ENCODE results near the gene HTR2A.
A peak's percentile ranks its signal among the peaks of the same experiment; 100 is the strongest.

Gene HTR2A

GRCh38 chr13:46834657-46835056 is 62.2 kb downstream of the HTR2A start:
- Histone ChIP-seq H3K27me3 (replicated peaks; ENCODE audit: insufficient read depth, low read length) (no peaks in the 10 kb centered on the region), H3K9me3 (replicated peaks; ENCODE audit: insufficient read depth, low read length) (no peaks in the 10 kb centered on the region), H2AFZ (ENCODE audit: low read length) (no peak overlapping the region), H3K27ac (ENCODE audit: low read length) (no peak overlapping the region), H3K79me2 (ENCODE audit: low read length) (no peaks in the 10 kb centered on the region), H4K20me1 (ENCODE audit: insufficient read depth, low read length) (no peaks in the 10 kb centered on the region), H3K4me2 (ENCODE audit: low read depth, low read length) (no peak overlapping the region), H3F3A (ENCODE audit: insufficient read depth, low read length) (no peaks in the 10 kb centered on the region), H3K36me3 (replicated peaks; ENCODE audit: insufficient read depth, low read length) (no peaks in the 10 kb centered on the region), H3K4me3 (ENCODE audit: low read length) (no peak overlapping the region), H3K9ac (ENCODE audit: low read length) (no peak overlapping the region), H3K9me2 (replicated peaks; ENCODE audit: insufficient read depth, low read length) (no peaks in the 10 kb centered on the region), H3K4me1 (ENCODE audit: low read length) (no peaks in the 10 kb centered on the region)
- TF ChIP-seq EZH2 (optimal IDR thresholded peaks at IDR 0.05; ENCODE audit: low read depth, low read length), result no peak
- TF ChIP-seq CTCF (IDR thresholded peaks at IDR 0.05; ENCODE audit: low read length), result no peak
- no peak for TF ChIP-seq EZH2phosphoT487 (IDR thresholded peaks at IDR 0.05; ENCODE audit: low read length)
- DNase-seq, result no peak

DNA sequence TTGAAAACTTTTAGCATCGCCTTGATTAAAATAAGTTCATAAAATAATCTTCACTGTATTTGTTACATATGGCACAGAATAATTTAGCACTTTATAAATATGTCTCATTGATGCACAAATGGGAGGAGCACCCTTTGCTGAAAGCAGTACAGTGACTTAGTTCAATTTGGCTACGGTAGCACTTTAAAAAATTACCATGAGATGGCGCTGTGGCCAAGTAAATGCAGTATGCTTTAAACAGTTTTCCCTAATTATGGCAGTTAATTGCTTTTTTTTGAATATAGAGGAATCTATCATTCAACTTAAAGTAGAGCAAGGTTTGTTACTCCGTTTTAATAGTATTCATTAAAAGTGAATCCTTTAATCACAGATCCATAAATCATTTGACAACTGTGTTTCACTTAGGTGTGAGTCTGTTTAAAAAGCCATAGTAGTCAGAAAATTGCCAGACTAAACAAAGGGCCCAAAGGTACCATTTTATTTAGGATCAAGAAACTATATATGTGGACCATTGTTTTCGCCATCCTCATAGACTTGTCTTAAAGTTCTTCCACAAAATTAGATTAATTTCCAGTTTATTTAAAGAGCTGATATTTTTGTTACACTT is 65.2 kb downstream of the HTR2A start:
- peak; percentile 21 for DNase-seq
- no peak overlapping the region for H3K4me3 ChIP-seq (ENCODE audit: low read length)
- no peak overlapping the region for H3K27ac ChIP-seq (ENCODE audit: low read length)
- no peak overlapping the region for H2AFZ ChIP-seq (ENCODE audit: low read length)
- H3K9ac ChIP-seq (ENCODE audit: low read length), result no peak overlapping the region
- no peaks in the 10 kb centered on the region for H3K27me3 ChIP-seq (replicated peaks; ENCODE audit: insufficient read depth, low read length)
- no peaks in the 10 kb centered on the region for H3K4me1 ChIP-seq (ENCODE audit: low read length)
- H3F3A ChIP-seq (ENCODE audit: insufficient read depth, low read length), result no peaks in the 10 kb centered on the region
- H3K79me2 ChIP-seq (ENCODE audit: low read length), result no peaks in the 10 kb centered on the region
- no peaks in the 10 kb centered on the region for H3K36me3 ChIP-seq (replicated peaks; ENCODE audit: insufficient read depth, low read length)
- H3K9me3 ChIP-seq (replicated peaks; ENCODE audit: insufficient read depth, low read length), result no peaks in the 10 kb centered on the region
- peak; percentile 59 for TF ChIP-seq CTCF (IDR thresholded peaks at IDR 0.05; ENCODE audit: low read length)
- no peak for TF ChIP-seq EZH2 (optimal IDR thresholded peaks at IDR 0.05; ENCODE audit: low read depth, low read length)
- no peaks in the 10 kb centered on the region for H4K20me1 ChIP-seq (ENCODE audit: insufficient read depth, low read length)
- no peak overlapping the region for H3K4me2 ChIP-seq (ENCODE audit: low read depth, low read length)
- no peaks in the 10 kb centered on the region for H3K9me2 ChIP-seq (replicated peaks; ENCODE audit: insufficient read depth, low read length)

GRCh38 chr13:46830405-46831005 is 66.3 kb downstream of the HTR2A start:
- Histone ChIP-seq H3K9me3 (replicated peaks; ENCODE audit: insufficient read depth, low read length) (no peaks in the 10 kb centered on the region), H3K36me3 (replicated peaks; ENCODE audit: insufficient read depth, low read length) (no peaks in the 10 kb centered on the region), H3K4me1 (ENCODE audit: low read length) (no peaks in the 10 kb centered on the region), H3K79me2 (ENCODE audit: low read length) (no peaks in the 10 kb centered on the region), H3K4me2 (ENCODE audit: low read depth, low read length) (no peak overlapping the region), H3K27me3 (replicated peaks; ENCODE audit: insufficient read depth, low read length) (no peaks in the 10 kb centered on the region), H3K4me3 (ENCODE audit: low read length) (no peak overlapping the region), H3F3A (ENCODE audit: insufficient read depth, low read length) (no peaks in the 10 kb centered on the region), H3K9ac (ENCODE audit: low read length) (no peak overlapping the region), H2AFZ (ENCODE audit: low read length) (no peak overlapping the region), H3K27ac (ENCODE audit: low read length) (no peak overlapping the region), H4K20me1 (ENCODE audit: insufficient read depth, low read length) (no peaks in the 10 kb centered on the region), H3K9me2 (replicated peaks; ENCODE audit: insufficient read depth, low read length) (no peaks in the 10 kb centered on the region)
- TF ChIP-seq EZH2phosphoT487 (IDR thresholded peaks at IDR 0.05; ENCODE audit: low read length) (no peak), EZH2 (optimal IDR thresholded peaks at IDR 0.05; ENCODE audit: low read depth, low read length) (no peak), CTCF (IDR thresholded peaks at IDR 0.05; ENCODE audit: low read length) (no peak)
- no peak for DNase-seq

Data from MM.1S (cell line).